AG08396 (cell line): ENCODE results near the gene TAS2R1.

Experiments used
- DNase-seq: peaks from one replicate; pipeline ENCODE4 v3.0.0; 2012; ENCODE audit warnings: low spot score, mixed read lengths

The TAS2R1 gene, protein sequence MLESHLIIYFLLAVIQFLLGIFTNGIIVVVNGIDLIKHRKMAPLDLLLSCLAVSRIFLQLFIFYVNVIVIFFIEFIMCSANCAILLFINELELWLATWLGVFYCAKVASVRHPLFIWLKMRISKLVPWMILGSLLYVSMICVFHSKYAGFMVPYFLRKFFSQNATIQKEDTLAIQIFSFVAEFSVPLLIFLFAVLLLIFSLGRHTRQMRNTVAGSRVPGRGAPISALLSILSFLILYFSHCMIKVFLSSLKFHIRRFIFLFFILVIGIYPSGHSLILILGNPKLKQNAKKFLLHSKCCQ

DNA sequence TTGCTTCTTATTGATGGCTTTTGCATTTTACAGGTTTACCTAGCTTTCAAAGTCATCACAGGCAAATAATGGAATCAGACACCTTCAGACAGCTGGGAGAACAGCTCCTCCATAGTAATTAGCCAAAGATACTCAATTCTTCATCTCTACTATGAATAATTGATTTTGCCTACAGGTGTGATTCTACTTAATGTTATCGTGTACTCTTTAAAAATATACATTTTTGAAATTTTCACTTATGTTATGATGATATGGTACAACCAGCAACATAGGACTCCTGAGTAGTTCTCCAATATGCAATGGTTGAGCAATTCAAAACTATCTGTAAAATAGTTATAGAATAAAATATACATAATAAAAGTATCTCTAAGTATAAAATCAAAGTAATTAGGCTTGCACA lies at the start of gene TAS2R1:
TSS of gene TAS2R1 (minus strand) at position 101 of the 400 bp plus-strand sequence. CDS start 319 bp downstream, outside the sequence.
- DNase-seq = no peak

DNA sequence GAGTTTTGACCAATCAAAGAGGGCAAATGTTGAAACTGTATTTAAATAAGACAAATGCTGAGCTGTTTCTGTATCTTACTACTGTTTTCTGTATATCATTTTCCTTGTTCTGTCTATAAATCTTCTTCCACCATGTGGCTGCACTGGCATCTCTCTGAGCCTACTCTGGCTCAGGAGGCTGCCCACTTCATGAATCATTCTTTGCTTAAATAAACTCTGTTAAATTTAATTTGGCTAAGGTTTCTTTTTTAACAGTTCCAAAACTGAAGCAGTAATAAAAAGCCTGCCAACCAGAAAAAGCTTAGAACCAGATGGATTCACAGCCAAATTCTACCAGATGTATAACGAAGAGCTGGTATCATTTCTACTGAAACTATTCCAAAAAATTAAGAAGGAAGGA lies 40.2 kb upstream of the TAS2R1 start:
- no peak for DNase-seq

DNA sequence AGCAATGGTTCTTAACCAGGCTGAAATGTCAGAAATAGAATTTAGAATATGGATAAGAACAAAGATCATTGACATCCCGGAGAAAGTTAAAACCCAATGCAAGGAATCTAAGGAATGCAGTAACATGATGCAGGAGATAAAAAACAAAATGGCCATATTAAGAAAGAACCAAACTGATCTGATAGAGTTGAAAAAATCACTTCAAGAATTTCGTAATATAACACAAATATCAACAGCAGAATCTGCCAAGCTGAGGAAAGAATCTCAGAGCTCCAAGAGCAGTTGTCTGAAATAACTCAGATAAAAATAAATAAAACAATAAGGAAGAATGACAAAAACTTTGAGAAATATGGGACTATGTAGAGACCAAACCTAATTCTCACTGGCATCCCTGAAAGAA lies 37.8 kb upstream of the TAS2R1 start:
- DNase-seq = no peak

DNA sequence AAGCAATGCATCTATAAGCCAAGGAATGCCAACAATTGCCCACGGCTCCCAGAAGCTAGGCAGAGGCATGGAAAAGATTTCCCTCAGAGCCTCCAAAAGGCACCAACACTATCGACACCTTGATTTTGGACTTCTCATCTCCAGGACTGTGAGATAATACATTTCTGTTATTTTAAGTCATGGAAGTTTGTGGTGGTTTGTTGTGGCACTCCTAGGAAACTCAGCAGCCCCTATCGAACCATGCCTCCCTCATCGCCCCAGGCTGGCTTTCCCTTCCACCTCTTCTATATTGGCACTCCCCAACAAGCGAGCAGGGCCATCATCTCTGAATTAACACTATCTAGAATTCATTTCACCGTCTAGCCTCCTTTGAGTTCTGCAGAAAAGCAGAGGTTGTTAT lies 33.7 kb upstream of the TAS2R1 start:
- no peak for DNase-seq

DNA sequence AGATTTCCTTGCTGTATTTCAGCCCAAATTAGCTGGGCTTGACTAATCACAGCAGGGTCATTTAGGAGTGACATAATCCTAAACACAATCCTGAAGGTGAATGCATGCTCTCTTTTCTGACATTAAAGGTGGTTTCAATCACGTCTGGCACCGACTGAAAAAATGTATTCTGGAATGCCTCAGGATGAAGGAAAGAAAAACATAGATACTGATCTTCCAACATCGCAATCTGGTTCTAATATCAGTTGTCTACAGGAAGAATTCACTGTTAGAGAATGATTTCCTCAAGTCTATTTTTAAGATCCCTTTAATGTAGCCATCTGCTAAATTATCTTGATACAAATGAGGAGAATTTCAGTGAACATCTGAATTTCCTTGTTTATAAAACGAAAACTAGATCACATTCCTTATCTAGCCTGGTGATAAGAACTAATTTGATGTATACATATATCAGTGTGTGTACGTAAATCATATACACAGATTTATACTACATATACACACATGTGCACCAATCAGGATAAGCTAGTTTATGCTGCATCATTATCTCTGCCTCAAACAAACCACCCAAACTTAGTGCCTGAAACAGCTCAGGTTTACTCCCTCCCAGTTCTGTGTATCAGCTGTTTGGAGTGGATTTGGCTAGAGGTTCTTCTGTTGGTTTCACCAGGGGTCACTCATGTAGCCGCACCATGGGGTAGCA lies 31.3 kb upstream of the TAS2R1 start:
- DNase-seq = no peak

DNA sequence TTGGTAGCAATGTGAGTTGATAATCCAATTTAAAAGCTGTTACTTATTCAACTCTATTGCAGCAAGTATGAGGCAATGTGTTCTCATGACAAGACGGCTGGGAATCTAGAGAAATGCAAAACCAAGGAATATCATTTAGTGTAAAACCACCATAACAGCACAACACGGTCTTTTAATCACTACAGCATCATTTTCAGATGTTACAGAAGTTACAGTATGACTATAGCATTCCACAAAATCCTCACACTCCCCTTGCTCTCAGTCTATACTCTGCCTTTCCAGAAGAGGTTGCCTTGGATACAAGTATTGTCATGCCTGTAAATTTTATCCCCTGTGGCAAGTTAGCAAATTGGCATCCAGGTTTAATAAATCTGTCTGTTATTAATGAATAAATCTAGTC lies 28.6 kb upstream of the TAS2R1 start:
- DNase-seq = no peak

DNA sequence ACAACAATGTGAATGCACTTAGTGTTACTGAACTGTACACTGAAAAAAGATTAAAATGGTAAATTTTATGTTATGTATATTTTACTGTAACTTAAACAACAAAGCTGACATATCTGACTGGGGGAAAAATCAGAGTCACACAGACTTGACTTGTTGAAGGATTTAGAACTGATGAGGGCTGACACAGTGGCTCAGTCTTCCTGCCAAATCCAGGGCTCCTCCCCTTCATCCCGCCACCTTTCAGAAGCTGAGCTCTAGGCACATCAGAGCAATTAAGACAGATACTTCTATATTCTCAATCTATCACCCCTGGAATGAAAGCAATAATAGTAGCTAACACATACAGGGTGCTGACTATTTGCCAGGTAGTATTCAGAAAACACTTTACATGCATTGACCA lies 27.7 kb upstream of the TAS2R1 start:
- DNase-seq = no peak

DNA sequence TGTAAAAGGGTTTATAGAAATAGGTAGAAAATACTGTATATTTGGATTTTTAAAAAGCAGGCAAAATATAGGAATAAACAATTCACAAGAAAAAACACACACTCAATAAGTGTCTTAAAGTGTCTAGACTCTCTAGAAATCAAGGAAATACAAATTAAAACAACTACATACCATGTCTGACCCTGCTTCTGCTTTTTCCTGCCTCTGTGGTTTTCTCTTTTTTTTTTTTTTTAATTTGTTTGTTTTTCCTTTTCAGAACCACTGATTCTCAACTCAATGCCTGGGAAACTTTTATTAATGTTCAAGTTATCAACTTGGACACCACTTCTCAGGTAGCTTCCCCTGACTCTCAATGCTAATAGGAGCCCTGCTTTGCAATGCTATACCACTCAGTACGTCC lies 25.5 kb upstream of the TAS2R1 start:
- no peak for DNase-seq

DNA sequence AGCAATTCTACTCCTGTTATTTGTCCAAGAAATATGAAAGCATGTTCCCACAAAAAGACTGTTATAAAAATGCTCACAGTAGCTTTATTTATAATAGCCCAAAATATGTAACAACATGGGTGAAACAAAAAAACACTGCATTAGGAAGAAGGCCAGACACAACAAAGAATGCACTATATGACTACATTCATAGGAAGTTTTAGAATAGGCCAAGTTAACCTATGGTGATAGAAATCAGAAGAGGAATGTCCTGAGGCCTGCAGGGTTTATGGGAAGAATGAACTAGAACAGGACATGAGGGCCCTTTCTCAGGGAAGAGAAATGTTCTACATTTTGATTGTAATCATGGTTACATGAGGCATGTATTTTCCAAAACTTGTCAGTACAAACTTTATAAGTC lies 24.7 kb upstream of the TAS2R1 start:
- no peak for DNase-seq

DNA sequence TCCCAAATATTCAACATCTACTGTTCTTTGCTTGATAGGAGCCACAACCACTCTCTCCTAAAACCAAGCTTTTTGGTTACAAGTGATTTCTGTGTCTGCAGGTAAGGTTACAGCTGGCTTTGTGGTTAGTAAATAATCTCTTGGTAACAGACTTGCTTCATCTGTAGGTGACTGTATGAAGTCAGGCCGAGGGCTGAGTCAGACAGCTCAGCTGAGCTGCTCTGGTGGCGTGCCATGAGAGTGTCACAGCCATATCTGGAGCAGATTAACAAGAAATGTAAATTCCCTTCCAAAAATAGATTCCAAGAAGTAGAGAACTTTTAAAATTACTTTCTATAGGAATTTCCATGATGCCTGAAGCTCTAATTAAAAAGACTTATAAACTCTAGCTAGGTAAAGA lies 23.7 kb upstream of the TAS2R1 start:
- peak; percentile 85 for DNase-seq

DNA sequence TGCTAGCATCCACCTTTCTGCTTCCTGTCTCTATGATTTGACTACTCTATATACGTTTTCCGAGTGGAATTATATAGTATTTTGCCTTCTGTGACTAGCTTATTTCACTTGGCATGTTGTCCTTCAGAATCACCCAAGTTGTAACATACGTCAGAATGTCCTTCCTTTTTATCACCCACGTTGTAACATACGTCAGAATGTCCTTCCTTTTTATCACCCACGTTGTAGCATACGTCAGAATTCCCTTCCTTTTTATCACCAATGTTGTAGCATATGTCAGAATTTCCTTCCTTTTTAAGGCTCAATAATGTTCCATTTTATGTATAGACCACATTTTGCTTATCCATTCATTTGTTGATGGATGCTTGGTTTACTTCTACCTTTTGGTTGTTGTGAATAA lies 22.9 kb upstream of the TAS2R1 start:
- no peak for DNase-seq

DNA sequence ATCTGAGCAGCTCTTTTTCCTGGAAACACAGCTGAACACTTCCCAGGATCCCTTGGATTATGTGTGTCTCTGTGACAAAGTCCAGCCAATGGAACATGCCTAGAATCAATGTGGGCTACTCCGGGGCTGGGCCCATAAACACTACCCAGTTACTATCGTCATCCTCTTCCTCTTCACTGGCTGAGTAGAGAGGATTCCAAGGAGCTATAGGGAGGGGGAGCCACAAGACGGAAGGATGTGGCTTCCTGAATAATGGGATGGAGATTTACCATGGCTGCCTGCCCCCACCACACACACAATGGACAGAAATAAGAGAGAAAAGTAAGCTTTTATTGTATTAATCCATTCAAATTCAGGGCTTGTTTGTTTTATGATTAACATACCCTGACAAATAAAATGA lies 22.1 kb upstream of the TAS2R1 start:
- DNase-seq = no peak

DNA sequence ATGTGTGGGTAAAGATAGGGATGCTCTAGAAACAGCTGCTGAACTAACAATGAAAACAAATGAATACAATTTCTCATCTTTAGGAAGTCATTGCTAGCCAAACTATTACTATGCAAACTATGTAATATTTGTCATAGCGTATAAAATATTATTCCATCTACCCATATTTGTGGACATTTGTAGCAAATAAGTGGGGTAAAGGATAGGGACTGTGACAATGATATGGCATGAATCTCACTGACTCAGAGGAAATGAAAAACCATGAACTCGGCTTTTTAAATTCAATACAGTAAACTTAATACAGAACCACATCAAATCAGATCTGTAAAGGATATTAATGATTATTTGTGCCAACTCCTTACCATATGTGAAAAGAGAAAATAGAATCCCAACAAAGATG lies 16.7 kb upstream of the TAS2R1 start:
- DNase-seq = no peak

DNA sequence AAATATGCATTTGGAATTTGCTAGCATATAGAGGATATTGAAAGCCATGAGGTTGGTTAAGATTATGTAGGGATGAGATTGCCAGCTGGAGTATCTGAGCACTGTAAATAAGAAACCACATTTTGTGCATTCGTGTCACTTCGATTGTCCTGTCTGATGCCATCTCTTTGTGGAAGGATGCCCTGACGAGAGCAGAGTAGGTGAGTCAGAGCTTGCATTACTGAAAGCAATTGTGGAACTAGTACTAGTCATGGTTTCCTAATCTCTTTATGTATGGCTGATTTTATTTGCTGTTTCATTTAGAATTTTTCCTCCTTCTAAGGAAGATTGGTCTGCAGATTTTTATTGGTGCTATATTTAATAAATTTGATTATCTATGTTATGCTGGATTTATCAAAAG lies 14.5 kb upstream of the TAS2R1 start:
- no peak for DNase-seq

DNA sequence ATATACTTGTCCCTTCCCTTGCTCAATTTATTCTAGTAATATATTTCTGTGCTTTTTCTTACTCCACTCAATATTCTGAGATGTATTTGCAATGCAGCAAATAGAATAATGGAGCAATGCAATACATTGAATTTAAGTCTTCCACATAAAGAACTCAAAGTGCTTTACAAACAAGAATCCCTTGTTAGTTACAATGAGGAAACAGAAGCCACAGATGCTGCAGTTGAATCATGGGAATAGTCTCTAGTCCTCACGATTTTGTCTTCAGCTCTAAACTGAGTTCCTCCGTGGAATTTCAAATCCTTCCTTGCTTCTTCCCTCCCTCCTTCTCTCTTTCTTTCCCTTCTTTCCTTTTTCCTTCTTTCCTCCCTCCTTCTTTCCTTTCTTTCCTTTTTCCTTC lies 12.5 kb upstream of the TAS2R1 start:
- DNase-seq = no peak

DNA sequence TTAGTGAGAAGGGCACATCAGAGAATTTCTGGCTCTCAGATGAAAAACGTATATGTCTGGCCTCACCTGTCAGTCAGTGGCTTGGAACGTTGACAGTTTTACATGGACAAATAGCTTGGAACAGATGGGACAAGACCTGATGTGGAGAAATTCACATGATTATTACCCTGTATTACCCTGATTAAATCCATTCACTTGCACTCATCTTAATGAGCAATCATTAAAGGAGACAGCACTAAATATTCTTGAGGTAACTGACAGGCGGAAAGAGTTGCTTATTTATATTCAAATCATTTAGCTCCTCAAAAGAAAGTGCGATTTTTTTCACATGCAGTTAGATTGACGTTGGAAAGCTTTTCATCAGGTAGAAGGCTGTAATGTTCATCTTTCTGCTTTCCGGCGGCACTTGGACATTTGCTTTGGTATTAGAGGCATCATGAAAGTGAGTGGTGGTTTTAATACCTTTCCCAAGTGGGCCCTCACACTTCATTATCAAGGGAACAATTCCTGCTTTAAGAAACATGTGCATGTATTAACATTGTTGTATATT lies 11.7 kb upstream of the TAS2R1 start:
- no peak for DNase-seq

DNA sequence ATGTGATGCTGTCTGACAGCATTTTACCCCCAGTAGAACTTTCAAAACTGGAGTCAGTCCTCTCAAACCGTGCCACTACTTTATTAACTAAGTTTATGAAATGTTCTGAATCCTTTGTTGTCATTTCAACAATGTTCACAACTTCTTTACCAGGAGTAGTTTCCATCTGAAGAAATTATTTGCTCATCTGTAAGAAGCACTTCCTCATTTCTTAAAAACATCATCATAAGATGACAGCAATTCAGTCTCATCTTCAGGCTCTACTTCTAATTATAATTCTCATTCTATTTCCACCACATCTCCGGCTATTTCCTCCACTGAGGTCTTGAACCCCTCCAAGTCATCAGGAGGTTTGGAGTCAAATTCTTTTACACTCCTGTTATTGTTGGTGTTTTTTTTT lies 2.3 kb upstream of the TAS2R1 start:
- DNase-seq = no peak

DNA sequence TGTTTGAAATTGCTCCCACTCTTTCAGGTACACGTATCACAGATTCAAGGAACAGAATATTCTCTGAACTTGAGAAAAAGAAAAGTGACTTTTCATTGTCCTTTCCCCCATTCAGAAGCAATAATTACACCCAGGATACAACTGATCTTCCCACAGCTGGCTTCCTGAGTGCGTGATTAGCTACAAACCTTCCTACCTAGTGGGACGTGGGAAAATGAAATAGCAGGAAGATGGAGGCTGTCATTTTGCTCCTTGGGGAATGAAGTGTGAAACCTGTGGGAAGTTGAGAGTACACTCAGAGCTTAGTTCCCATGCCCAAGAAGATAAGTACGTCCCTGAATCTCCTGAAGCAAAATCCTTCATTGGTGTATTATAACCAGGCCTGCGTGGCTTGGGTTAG lies 2.6 kb downstream of the TAS2R1 start:
- DNase-seq = no peak

DNA sequence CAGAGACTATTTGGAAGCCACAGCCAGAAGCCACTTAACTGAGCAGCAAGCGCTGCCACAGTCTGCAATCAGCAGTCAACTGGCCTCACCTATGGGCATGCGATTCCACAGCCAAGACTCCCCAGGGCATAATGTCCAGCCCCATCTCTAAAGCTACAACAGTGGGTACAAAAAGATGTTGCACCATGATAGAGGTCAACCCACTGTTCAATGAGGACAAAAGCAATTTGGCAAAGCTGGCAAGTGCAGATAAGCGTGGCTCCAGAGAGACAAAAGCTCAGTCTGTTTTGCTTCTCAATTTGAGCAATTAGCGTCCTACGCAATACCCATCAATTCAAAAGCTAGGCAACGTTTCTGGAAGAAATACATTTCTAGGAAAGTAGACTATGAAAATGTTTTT lies 3.2 kb downstream of the TAS2R1 start:
- no peak for DNase-seq

DNA sequence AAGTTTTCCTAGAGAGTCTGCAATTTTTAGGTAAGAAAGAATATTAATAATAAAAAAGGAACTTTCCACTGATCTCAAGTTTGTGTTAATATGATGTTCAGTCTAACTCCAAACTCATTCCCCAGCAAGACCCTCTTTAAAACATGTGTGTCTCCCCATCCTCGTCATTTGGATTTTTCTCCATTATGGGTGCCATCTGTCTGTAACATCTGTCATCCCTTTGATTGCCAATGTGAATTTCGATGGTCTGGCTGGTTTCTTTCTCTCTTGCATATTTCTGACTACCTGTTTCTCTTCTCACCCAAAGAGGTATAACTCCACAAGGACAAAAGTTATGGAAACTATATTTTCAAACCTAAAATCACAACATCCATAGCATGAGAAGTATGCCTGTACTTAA lies 4.4 kb downstream of the TAS2R1 start:
- no peak for DNase-seq

DNA sequence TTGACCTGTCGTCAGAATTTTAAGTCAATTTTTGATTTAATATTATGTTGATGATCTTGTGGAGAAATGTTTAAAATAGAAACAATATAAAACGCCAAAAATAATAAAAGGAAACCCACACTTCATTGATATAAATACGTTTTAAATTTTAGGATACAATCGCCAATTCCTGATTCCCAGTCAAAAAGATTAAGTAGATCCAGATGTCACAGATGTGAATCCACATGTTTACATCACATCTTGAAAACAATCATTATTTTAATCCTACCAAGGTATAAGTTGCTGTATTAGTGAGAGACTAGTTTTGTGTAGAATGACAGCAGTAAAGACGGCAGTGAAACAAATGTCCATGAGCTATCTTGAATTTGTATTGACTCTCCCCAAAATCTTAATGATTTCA lies 4.9 kb downstream of the TAS2R1 start:
- no peak for DNase-seq

DNA sequence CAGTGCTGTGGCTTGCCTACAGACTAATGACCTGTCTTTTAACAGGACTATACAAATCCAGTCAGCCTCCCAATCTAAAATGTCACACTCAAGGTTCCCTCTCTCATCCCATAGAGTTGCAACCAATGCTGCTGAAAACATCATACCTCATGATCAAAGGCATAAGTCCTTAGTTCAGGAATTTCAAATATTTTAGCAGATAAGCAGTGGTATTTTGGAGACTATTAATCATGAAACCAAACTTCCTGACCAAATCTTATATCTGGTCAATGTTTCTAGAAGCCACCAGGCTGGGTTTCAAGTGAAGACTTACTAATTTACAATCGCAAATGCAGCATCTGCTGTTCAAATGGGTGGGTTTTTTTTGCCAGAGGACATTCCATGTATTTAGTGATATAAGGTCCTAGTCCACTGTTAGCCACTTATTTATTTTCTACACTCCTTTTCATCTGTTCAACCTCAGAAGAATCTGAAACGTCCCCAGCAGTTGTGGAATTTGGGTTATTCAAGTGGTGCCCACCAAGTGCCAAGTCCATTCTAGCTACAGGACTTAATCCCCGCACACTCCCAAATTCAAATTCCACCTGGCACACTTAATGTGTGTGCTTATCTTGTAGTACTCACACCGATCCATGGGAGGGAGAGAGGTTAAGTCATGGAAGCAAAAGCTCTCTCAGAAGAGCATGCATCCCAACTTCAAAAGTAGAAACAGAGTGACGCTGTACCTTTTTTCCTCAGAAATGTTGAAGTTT lies 5.8 kb downstream of the TAS2R1 start:
- DNase-seq = no peak

DNA sequence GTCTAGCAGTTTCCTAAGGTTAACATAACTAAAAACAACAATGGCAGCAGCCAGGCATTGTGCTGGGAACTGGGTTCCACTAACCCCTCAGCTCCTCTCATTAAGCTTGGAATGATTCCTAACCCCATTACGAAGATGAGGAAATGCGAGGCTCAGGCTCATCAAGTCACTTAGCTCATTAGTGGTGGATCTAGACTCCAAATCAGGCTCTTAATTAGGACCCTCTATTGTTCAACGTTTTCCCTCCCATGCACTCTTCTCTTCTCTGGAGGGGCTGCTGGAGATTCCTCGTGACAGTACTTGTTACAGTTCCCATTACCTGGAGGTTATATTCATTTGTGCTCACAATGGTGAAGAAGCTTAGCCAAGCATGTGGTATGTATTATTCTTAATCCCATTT lies 6.5 kb downstream of the TAS2R1 start:
- DNase-seq = no peak
